Kidney (tissue), 14 donors: ENCODE data around the gene FYCO1. TPM values are rescaled to one million over a fixed set of nuclear protein-coding genes. Genes with fewer than 3 reads are reported as not detected.

Experiments
- DNase-seq, 5 donors: peaks; one replicate each; pipeline ENCODE4 v3.0.0-alpha.2; 2013 to 2020
- FAIRE-seq: peaks from 2 replicates; lab custom pipeline; 2012; peaks lifted over from hg19 to GRCh38; lab: Jason Lieb, UNC
- H3K27ac ChIP-seq, 2 donors: one replicate each; pipeline ENCODE4 v1.7.0; 2013; ENCODE audit warnings: low read depth in 2 of 2, low read length in 2 of 2, inconsistent platforms in 1 of 2
- H3K27me3 ChIP-seq: one replicate; pipeline ENCODE4 v1.7.1; 2013; ENCODE audit warnings: low read length, inconsistent platforms; ENCODE audit not compliant: control insufficient read depth, insufficient read depth
- H3K36me3 ChIP-seq, 3 donors: one replicate each; pipeline versions ENCODE4 v1.7.0 to v1.7.1; 2013; ENCODE audit warnings: low read length in 3 of 3, control low read depth in 1 of 3, inconsistent platforms in 1 of 3; ENCODE audit not compliant: insufficient read depth in 3 of 3, control insufficient read depth in 2 of 3
- H3K4me1 ChIP-seq, 3 donors: one replicate each; pipeline versions ENCODE4 v1.7.0 to v1.7.1; 2013; ENCODE audit warnings: low read length in 3 of 3, inconsistent platforms in 1 of 3, low read depth in 1 of 3; ENCODE audit not compliant: control insufficient read depth in 2 of 3, insufficient read depth in 2 of 3
- H3K4me3 ChIP-seq, 3 donors: one replicate each; pipeline versions ENCODE4 v1.7.0 to v1.8.1; 2013; ENCODE audit warnings: low read length in 3 of 3, control low read depth in 1 of 3, inconsistent platforms in 1 of 3
- H3K9ac ChIP-seq, 3 donors: one replicate each; pipeline versions ENCODE4 v1.7.0 to v1.7.1; 2013; ENCODE audit warnings: low read length in 3 of 3, control low read depth in 1 of 3, inconsistent platforms in 1 of 3
- H3K9me3 ChIP-seq, 3 donors: one replicate each; pipeline versions ENCODE4 v1.7.0 to v1.7.1; 2013; ENCODE audit warnings: low read length in 3 of 3, control low read depth in 1 of 3, inconsistent platforms in 1 of 3; ENCODE audit not compliant: control insufficient read depth in 2 of 3, insufficient read depth in 1 of 3
- intact Hi-C: fragments of 100-400 bp; cut with DNase I; formaldehyde crosslinking; loops from one replicate; pipeline ENCODE4 v1.11.1; 2022
- polyA plus RNA-seq: library from polyadenylated mRNA; stranded (reverse); fragments of 350-450 nt; fragmentation: Illumina TruSeq; extraction: RNeasy Lipid Tissue Mini Kit (QIAGEN cat#74804); gene quantifications from one replicate; pipeline ENCODE4 v1.2.3, GENCODE V29; 2014; ENCODE audit warnings: low read depth, low replicate concordance; ENCODE audit not compliant: insufficient read depth
- total RNA-seq: library from RNA; stranded (reverse); fragmentation: NEBNext Ultra II Directional; extraction: Animal tissue kit (Norgen Biotek cat#: 25700); gene quantifications from one replicate; pipeline ENCODE4 v1.2.1, GENCODE V29; 2021
- TF ChIP-seq, protein P1 (sequence below): IDR thresholded peaks from 3 replicates; pipeline ENCODE4 v1.5.1; 2012; ENCODE audit warnings: mild to moderate bottlenecking, moderate library complexity, borderline replicate concordance; ENCODE audit not compliant: insufficient read depth; ENCODE audit errors: extremely low read depth
- donor health status: control.
- donor health status: control.
- donor health status: control.
- donor health status: control.
- donor health status: control.
- donor health status: DM: yes; HTN: yes; CAD: no.
- donor health status: Normal renal cell carcinoma (clear cell type).

The FYCO1 gene
- total and polyA plus RNA-seq, 2 donors from 2014 or later, result 11.1 to 39.1 TPM

DNA sequence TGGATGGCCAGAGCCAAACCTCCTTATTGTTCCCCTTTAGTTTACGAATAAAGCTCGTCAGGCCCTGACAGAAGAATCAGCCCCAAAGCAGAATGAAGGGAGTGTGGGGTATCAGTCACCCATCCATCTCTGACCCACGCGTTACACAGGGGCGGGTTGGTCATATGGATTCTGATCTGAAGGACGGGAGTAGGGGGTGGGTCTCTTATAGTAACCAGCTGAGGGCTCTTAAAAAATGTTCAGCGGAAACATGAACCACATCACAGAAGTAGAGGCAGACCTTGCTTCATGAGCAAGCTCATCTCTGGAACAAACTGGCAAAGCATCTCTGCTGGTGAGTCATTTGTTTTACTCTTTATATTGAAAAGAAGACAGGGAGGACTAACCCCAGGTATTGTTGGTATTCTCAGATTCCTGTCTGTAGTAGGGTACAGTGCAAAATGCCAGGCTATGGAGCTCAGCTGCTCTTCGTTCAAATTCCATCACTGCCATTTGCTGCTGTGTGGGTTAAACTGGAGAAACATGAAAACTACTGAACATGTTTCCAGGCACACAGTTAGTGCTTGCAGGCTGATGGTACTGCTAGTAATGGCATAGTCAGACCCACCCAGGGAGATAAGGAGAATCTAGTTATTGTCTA, 52.3 kb downstream of the FYCO1 start, which contains the start of gene CXCR6:
Gene CXCR6, plus strand, starts transcription at position 258 of the 640 bp plus-strand sequence. CDS start 3,018 bp downstream, outside the sequence.
- TF ChIP-seq, protein P1, sequence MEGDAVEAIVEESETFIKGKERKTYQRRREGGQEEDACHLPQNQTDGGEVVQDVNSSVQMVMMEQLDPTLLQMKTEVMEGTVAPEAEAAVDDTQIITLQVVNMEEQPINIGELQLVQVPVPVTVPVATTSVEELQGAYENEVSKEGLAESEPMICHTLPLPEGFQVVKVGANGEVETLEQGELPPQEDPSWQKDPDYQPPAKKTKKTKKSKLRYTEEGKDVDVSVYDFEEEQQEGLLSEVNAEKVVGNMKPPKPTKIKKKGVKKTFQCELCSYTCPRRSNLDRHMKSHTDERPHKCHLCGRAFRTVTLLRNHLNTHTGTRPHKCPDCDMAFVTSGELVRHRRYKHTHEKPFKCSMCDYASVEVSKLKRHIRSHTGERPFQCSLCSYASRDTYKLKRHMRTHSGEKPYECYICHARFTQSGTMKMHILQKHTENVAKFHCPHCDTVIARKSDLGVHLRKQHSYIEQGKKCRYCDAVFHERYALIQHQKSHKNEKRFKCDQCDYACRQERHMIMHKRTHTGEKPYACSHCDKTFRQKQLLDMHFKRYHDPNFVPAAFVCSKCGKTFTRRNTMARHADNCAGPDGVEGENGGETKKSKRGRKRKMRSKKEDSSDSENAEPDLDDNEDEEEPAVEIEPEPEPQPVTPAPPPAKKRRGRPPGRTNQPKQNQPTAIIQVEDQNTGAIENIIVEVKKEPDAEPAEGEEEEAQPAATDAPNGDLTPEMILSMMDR, result no peak
- Histone ChIP-seq H3K9ac (no peak within 1 kb of the TSS), H3K4me1 (peaks cover 0 to 9% (median 6%) of the 10 kb centered on the region in 3 donors), H3K9me3 (no peaks in the 10 kb centered on the region), H3K27me3 (no peaks in the 10 kb centered on the region), H3K4me3 (no peak within 1 kb of the TSS), H3K36me3 (peaks cover 6 to 21% (median 11%) of the 10 kb centered on the region in 3 donors), H3K27ac (peak within 1 kb of the TSS in 1 of 2 donors; percentile 8)
- DNase-seq (no peak), FAIRE-seq (no peak)
- intact Hi-C loops, result loop anchor here (5.0 to 10.0 kb wide), 2 partner anchors 134 to 431 kb away; partner anchors contain the start of gene CCR5

DNA sequence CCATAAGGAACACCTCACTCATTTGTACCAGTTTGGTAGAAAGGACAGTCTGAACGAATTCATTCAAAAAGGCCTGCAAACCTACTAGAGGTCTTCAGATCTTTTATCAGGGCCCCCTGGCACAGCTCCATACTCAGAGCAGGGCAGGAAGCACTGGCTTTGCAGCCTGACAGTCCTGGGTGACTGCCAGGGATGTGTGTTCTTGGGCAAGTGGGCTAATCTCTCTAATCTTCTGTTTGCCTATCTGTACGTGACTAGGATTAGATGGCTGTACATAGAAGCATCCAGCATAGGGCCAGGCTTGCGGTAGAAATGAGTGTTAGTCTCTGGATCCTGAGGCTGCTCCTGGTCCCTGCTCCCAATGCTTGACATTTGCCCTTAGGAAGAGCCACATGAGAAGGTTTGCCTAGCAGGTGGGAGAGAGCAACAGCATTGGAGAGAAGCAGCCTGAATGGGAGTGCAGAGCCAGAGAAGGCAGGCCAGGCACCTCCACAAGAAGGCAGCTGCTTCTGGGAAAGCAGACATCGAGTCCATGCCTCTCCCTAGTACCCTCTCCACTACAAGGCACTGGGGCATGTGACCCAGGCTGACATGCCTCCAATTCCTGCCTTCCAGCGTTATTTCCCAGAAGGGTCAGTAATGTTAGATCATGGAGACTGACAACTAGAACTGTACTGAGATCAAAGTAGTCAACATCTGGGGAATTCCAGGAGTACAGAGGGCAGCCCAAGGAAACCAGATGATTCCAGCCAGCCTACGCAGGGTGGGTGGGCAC, 53.4 kb downstream of the FYCO1 start:
- no peaks in the 10 kb centered on the region for H3K27me3 ChIP-seq
- intact Hi-C loops, result loop anchor here (5.0 to 10.0 kb wide), 2 partner anchors 135 to 433 kb away; partner anchors contain the start of gene CCR5
- no peaks in the 10 kb centered on the region for H3K9me3 ChIP-seq
- no peak overlapping the region for H3K4me3 ChIP-seq
- no peak for DNase-seq
- TF ChIP-seq, protein P1, result no peak
- peaks cover 6 to 17% (median 16%) of the 10 kb centered on the region in 3 donors for H3K36me3 ChIP-seq
- no peak overlapping the region for H3K9ac ChIP-seq
- H3K27ac ChIP-seq, result peak overlapping the region in 1 of 2 donors; percentile 8
- FAIRE-seq, result no peak
- H3K4me1 ChIP-seq, result peaks cover 0 to 9% (median 6%) of the 10 kb centered on the region in 3 donors

DNA sequence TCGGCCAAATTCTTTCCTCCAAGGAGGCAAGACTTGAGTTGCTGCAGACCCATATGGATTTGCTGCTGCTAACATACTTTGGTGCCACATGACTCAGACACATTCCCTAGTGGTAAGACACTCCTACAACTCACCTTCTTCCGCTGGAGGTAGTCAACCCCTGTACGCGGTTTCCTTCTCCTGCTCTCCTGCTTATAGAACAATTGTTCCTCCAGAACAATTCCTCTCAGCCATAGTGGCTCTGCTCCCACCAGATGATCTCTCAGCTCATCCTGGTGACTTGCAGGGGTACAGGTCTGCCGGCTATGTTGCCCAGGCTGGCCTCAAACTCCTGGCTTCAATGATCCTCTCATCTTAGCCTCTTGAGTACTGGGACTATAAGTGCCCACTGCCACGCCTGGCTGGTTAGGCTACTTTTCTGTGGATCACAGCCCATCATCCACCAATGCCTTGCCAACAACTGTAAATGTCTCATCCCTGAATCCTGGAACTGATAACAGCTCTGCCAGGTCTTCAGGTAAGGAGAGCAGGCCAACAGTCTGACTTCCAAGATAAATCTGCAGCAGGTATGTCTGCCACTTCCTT, 54.8 kb downstream of the FYCO1 start:
- Histone ChIP-seq H3K9me3 (no peaks in the 10 kb centered on the region), H3K9ac (no peak overlapping the region), H3K36me3 (peaks cover 0 to 15% (median 10%) of the 10 kb centered on the region in 3 donors), H3K27me3 (no peaks in the 10 kb centered on the region), H3K27ac (no peak overlapping the region), H3K4me1 (peaks cover 0 to 9% (median 6%) of the 10 kb centered on the region in 3 donors), H3K4me3 (no peak overlapping the region)
- FAIRE-seq (no peak), DNase-seq (no peak)
- intact Hi-C loops, result loop anchor here (5.0 to 10.0 kb wide), 2 partner anchors 136 to 434 kb away; partner anchors contain the start of gene CCR5
- TF ChIP-seq, protein P1, result no peak
